Psoas muscle (tissue), 8 donors: ENCODE results near the gene S100A7. TPM values are rescaled to one million over a fixed set of nuclear protein-coding genes. Genes with fewer than 3 reads are reported as not detected.
A peak's percentile ranks its signal among the peaks of the same experiment; 100 is the strongest.

Experiments
- ATAC-seq, 4 donors: fragments of 200-7000 bp; cut with Tn5 transposase; one replicate each; pipeline ENCODE4 v1.9.1; 2020; ENCODE audit warnings: moderate library complexity in 3 of 4, mild to moderate bottlenecking in 2 of 4
- DNase-seq, 2 donors: peaks; one replicate each; pipeline ENCODE4 v3.0.0-alpha.2; 2020
- H3K27ac ChIP-seq: fragments of 200-600 bp; one replicate; pipeline ENCODE4 v1.8.0; 2022
- H3K27me3 ChIP-seq, 3 donors: fragments of 200-600 bp in 1 of 3; one replicate each; pipeline versions ENCODE4 v1.6.1 to v1.8.0; 2013 to 2022; ENCODE audit warnings: low read length in 2 of 3, mild to moderate bottlenecking in 2 of 3, moderate library complexity in 1 of 3; ENCODE audit not compliant: insufficient read depth in 3 of 3
- H3K36me3 ChIP-seq, 2 donors: fragments of 200-600 bp in 1 of 2; one replicate each; pipeline versions ENCODE4 v1.6.1 to v1.8.0; 2013 to 2022; ENCODE audit warnings: low read depth in 1 of 2, mild to moderate bottlenecking in 1 of 2, moderate library complexity in 1 of 2; ENCODE audit not compliant: insufficient read depth in 1 of 2
- H3K4me1 ChIP-seq: fragments of 200-600 bp; one replicate; pipeline ENCODE4 v1.8.0; 2022
- H3K4me3 ChIP-seq: fragments of 200-600 bp; one replicate; pipeline ENCODE4 v1.8.0; 2022; ENCODE audit warnings: mild to moderate bottlenecking
- H3K9me3 ChIP-seq: fragments of 200-600 bp; one replicate; pipeline ENCODE4 v1.8.0; 2022
- WGBS, 3 donors: extraction: QIAGEN DNeasy Blood & Tissue Kit; methylation state at CpG; one replicate each; pipeline versions ENCODE4 v1.1.6 to v1.1.7; 2013; 5-methylcytosine and 5-hydroxymethylcytosine counted together
- intact Hi-C, 2 donors: fragments of 100-400 bp; cut with DNase I; formaldehyde crosslinking; loops; one replicate each; pipeline versions ENCODE4 v1.11.0 to v1.14.2; 2022
- polyA plus RNA-seq, 3 donors: library from polyadenylated mRNA; stranded (reverse); fragments of 200-250 nt; gene quantifications; one replicate each; pipeline ENCODE4 v1.2.3, GENCODE V29; 2013
- total RNA-seq, 4 donors: library from RNA; stranded (reverse); fragmentation: NEBNext Ultra II Directional in 2 of 4; extraction: Animal tissue kit (Norgen Biotek cat#: 25700) in 2 of 4; gene quantifications; one replicate each; pipeline versions ENCODE4 v1.2.1 to v1.2.4, GENCODE V29; 2021 to 2023
- TF ChIP-seq, protein P1 (sequence below): fragments of 200-600 bp; IDR thresholded peaks from one replicate; pipeline ENCODE4 v1.8.0; 2022; ENCODE audit warnings: antibody characterized with exemption
- donor health status: healthy with polysubstance abuse.
- donor health status: DM: no; HTN: no; CAD: no; lungs with moderate emphysema.
- donor health status: Bipolar disorder and iron deficiency.
- donor health status: healthy.
- donor health status: DM: yes; HTN: yes; CAD: no.
- donor health status: DM: no; HTN: no; CAD: no.
- donor health status: DM: no; HTN: no; CAD: no.
- donor health status: DM: yes; HTN: yes; CAD: no.

The S100A7 gene
- total and polyA plus RNA-seq, 7 donors = 0.60 TPM; not detected in 6

DNA sequence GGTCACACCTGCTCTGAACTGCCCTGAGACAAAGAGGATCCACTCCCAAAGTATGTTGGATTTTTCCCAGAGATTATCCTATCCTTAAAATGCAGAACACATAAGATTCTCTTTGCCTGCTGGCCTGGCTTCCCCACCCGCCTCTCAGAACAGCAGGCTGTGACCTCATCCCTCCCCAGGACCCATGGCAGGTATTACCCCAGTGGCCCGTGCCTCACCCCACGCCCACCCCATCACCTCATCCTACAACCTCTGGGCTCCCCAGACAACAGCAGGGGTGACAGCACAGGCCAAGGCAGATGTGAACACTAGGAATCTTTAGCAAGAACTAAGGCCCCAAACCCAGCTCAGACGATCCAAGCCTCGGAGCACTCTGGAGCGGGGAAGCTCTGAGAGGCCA, 35.1 kb upstream of the S100A7 start:
- intact Hi-C loops = loop anchor here (1.0 to 2.0 kb wide), 3 partner anchors 28 to 143 kb away; no protein-coding TSS in a partner anchor
- 58 to 65% (median 60%) methylated on average over 6 of the region's 6 CpGs for WGBS, 3 donors
- DNase-seq (no peak), ATAC-seq (no peak)
- no peak overlapping the region for H3K4me3 ChIP-seq
- TF ChIP-seq, protein P1, sequence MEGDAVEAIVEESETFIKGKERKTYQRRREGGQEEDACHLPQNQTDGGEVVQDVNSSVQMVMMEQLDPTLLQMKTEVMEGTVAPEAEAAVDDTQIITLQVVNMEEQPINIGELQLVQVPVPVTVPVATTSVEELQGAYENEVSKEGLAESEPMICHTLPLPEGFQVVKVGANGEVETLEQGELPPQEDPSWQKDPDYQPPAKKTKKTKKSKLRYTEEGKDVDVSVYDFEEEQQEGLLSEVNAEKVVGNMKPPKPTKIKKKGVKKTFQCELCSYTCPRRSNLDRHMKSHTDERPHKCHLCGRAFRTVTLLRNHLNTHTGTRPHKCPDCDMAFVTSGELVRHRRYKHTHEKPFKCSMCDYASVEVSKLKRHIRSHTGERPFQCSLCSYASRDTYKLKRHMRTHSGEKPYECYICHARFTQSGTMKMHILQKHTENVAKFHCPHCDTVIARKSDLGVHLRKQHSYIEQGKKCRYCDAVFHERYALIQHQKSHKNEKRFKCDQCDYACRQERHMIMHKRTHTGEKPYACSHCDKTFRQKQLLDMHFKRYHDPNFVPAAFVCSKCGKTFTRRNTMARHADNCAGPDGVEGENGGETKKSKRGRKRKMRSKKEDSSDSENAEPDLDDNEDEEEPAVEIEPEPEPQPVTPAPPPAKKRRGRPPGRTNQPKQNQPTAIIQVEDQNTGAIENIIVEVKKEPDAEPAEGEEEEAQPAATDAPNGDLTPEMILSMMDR = no peak
- no peaks in the 10 kb centered on the region for H3K36me3 ChIP-seq
- H3K4me1 ChIP-seq = no peaks in the 10 kb centered on the region
- peaks cover 0 to 3% (median 0%) of the 10 kb centered on the region in 3 donors for H3K27me3 ChIP-seq
- H3K27ac ChIP-seq = no peak overlapping the region
- H3K9me3 ChIP-seq = no peaks in the 10 kb centered on the region

DNA sequence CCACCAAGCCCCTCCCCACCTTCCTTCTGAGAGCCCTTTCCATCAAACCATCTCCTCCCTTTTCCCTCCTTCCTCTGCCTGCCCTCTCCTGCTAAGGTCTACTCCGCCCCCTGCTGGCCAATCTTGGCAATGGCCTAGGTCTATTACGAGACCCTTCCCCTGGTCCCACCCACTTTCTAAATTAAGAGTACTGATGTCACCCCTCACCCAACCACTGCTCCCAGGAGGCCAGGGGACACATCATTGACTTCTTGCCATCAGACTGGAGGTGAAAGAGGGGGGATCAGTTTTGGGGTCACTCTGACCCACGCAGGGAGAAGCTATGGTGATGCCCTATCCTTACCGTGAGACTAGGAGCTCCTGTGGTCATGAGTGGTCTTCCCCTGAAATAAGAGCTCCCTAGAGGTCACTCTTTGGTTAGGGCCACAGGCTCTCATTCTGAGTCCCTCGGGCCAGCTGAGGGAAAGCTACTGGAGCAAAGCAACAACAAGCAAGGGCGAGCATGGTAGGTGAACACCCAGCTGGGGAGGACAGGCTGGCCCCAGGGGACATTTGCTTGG, 34.6 kb upstream of the S100A7 start:
- Histone ChIP-seq H3K4me1 (peaks cover 1% of the 10 kb centered on the region), H3K9me3 (no peaks in the 10 kb centered on the region), H3K27me3 (peaks cover 0 to 3% (median 0%) of the 10 kb centered on the region in 3 donors), H3K27ac (no peak overlapping the region), H3K36me3 (no peaks in the 10 kb centered on the region), H3K4me3 (no peak overlapping the region)
- intact Hi-C loops = loop anchor here (1.0 to 2.0 kb wide), 3 partner anchors 28 to 143 kb away; no protein-coding TSS in a partner anchor
- TF ChIP-seq, protein P1 = peak; percentile 96
- DNase-seq (peak; percentile 80 to 89), ATAC-seq (peak; percentile 55 to 64 (median 60))
- WGBS, 3 donors = 38 to 41% (median 40%) methylated on average over 6 of the region's 6 CpGs

DNA sequence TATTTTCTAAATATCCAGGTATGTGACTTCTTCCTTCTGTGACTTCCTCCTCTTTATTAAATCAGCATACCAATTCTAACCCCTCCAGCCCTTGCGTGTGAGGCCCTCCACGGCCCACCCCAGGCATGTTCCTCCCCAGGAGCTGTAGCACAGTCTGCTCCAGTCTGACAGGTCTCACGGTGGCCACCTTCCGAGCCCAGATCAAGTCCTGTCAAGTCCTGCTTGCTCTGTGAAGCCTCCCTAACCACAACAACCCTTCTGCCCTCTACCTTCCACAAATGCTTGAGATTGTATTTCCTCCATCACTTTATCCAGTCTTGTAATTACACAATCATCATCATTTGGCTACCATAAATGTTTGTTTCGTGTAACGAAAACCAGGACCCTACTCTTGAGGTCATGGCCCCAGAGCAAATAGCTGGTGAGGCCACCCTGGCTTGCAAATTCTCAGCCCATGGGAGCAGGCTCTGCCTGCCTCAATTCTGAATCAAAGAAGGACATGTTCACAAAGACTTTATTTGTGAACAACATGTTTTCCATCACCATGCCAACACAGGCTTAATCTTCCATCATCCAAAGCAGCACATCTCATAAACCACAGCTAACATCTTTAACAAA, 33.0 kb upstream of the S100A7 start:
- Histone ChIP-seq H3K27me3 (peaks cover 0 to 3% (median 0%) of the 10 kb centered on the region in 3 donors), H3K36me3 (no peaks in the 10 kb centered on the region), H3K4me1 (peaks cover 15% of the 10 kb centered on the region), H3K4me3 (no peak overlapping the region), H3K9me3 (no peaks in the 10 kb centered on the region), H3K27ac (no peak overlapping the region)
- intact Hi-C loops = no loop called here
- TF ChIP-seq, protein P1 = no peak
- ATAC-seq = no peak
- no peak for DNase-seq
- whole genome bisulfite sequencing, 3 donors = 83 to 90% (median 89%) methylated on average over 6 of the region's 6 CpGs

DNA sequence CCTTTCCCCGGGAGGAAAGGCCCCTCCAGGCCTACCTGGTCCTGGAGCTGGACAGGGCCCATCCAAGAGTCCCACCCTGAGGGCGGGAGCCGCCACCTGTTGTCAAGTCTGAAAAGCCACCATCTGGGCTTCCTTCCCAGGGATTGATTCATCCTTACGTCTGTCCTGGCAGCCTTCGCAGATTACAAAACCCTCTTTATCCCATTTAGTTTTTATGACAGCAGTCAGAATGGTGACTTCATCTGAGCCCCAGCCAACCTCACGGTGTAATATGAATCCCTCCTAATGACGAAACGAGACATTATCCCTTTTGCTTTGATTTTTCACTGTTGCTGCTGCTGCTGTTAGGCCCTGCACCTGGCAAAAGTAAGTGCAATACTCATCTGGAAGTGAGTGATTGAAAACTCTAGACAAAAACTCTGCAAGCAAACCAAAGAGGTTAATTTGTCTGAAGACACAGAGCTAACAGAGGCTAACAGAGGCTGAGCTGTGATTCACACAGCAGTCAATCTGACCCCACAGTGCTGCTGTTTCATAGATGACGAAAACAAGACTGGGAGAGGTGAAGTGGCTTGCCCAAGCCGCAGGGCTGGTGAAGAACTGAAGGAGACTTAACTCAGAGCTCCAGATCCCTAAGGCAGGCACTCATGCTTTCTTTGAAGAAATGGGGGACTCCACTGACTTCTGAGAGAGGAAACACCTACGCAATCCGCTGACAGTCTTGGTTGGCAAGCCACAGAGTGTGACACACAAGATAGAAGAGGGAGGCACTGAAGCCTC, 30.0 kb upstream of the S100A7 start:
- TF ChIP-seq, protein P1 = no peak
- peaks cover 15% of the 10 kb centered on the region for H3K4me1 ChIP-seq
- peak overlapping the region; percentile 35 for H3K4me3 ChIP-seq
- WGBS, 3 donors = 19 to 24% (median 20%) methylated on average over 12 of the region's 12 CpGs
- H3K27me3 ChIP-seq = no peaks in the 10 kb centered on the region
- intact Hi-C loops = no loop called here
- DNase-seq = peak; percentile 82 to 89
- H3K27ac ChIP-seq = peak overlapping the region; percentile 87
- ATAC-seq = peak; percentile 86 to 90 (median 88)
- no peaks in the 10 kb centered on the region for H3K36me3 ChIP-seq
- H3K9me3 ChIP-seq = no peaks in the 10 kb centered on the region
